H4 (cell line): ENCODE data around the gene MYLIP. TPM values are rescaled to one million over a fixed set of nuclear protein-coding genes. Genes with fewer than 3 reads are reported as not detected.
A peak's percentile ranks its signal among the peaks of the same experiment; 100 is the strongest.
"Not testable (repeated sequence)": the region's sequence is repeated elsewhere in the genome, so short reads cannot be mapped to it uniquely, and the experiment has no call there.

Experiments used
- DNase-seq: peaks from one replicate; pipeline ENCODE4 v3.0.0-alpha.2; 2015; ENCODE audit warnings: low spot score
- total RNA-seq: library from RNA; depleted of rRNA; stranded (reverse); fragments of >200 nt; shearing (Covaris generic); gene quantifications from 2 replicates; pipeline ENCODE4 v1.2.3, GENCODE V29; 2014

Gene MYLIP
- total RNA-seq, 1 experiment from 2014 or later: 16.9 TPM

GRCh38 chr6:16173167-16173940 is 44.5 kb downstream of the MYLIP start:
- no peak for DNase-seq

- DNase-seq: no peak
These were observed 45.7 kb downstream of the MYLIP start for GRCh38 chr6:16174416-16175078.

- not testable (repeated sequence) for DNase-seq
These were observed 47.7 kb downstream of the MYLIP start for GRCh38 chr6:16176600-16176999.

GRCh38 chr6:16177881-16178280 is 49.0 kb downstream of the MYLIP start:
- no peak for DNase-seq

GRCh38 chr6:16178351-16178750 is 49.5 kb downstream of the MYLIP start:
- DNase-seq: no peak

- no peak for DNase-seq
These were observed 50.2 kb downstream of the MYLIP start for GRCh38 chr6:16179063-16179462.

GRCh38 chr6:16179970-16180431 is 51.1 kb downstream of the MYLIP start:
- DNase-seq: peak; percentile 25

- DNase-seq: no peak
These were observed 52.0 kb downstream of the MYLIP start for GRCh38 chr6:16180696-16181438.

GRCh38 chr6:16181439-16182297 is 52.8 kb downstream of the MYLIP start:
- DNase-seq: no peak

- peak; percentile 58 for DNase-seq
These were observed 54.3 kb downstream of the MYLIP start for GRCh38 chr6:16183187-16183664.

- peak; percentile 50 for DNase-seq
These were observed 55.2 kb downstream of the MYLIP start for GRCh38 chr6:16184129-16184528.

- DNase-seq: no peak
These were observed 55.7 kb downstream of the MYLIP start for GRCh38 chr6:16184551-16184950.

GRCh38 chr6:16187176-16187575 is 58.3 kb downstream of the MYLIP start:
- DNase-seq: no peak

GRCh38 chr6:16190214-16190613 is 61.3 kb downstream of the MYLIP start:
- DNase-seq: no peak

GRCh38 chr6:16196260-16196983 is 67.5 kb downstream of the MYLIP start:
- no peak for DNase-seq

GRCh38 chr6:16196984-16197546 is 68.2 kb downstream of the MYLIP start:
- no peak for DNase-seq
